ENCODE data around the gene NPTXR.

Gene NPTXR

DNA sequence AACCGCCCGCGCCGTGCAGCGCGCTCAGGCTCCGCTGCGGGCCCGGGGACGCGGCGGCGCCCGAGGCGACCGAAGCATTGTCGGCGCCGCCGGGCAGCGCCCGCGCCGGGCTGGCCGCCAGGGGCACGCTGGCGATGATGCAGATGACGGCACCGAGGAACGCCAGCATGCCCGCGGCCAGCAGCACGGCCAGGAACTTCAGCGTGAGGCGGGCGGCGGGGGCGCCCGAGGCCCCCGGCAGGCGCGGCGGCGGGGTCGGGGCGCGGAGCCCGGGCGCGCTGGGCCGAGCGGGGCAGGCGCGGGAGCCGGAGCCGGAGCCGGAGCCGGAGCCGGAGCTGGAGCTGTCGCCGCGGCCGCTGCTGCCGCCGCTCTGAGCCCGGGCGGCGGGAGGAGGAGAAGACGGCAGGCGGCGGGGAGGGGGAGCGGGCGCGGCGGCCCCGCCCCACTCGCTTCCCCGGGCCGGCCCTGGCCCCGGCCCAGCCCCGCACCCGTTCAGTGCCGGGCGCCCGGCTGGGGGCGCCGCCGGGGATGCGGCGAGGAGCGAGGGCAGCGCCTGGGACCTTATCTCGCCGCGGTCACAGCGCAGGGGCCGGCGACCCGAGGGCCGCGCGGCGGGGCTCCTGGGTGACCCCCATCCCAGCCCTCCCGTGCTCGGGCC lies at the start of gene NPTXR:
Gene NPTXR (minus strand): TSS at position 372 of the 658 bp plus-strand sequence.
- no peak for DNase-seq (ENCODE audit: low read depth in 1 of 2, low spot score in 1 of 2)

- DNase-seq (ENCODE audit: low read depth in 1 of 2, low spot score in 1 of 2) = no peak
These were observed 47.4 kb upstream of the NPTXR start for GRCh38 chr22:38891256-38891655.

- DNase-seq (ENCODE audit: low read depth in 1 of 2, low spot score in 1 of 2) = no peak
These were observed 46.5 kb upstream of the NPTXR start for GRCh38 chr22:38890377-38890776.

DNA sequence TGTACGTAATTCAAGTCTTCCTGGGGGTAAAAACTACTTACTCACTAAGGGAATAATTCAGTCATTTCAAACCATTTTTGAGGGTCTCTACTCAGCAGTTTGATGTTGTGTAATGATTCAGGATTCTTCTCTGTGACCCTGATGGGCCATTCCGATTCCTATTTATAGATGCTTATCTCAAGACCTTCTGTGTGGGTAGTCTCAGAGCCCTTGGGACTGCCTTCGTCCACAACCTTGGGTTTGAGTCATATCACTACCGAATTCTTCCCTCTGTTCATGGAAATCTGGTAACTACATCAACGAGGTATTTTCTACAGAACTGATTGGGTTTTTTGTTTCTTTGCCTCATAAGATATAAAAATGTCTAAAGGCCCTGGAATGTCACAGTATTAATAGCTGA lies 42.5 kb upstream of the NPTXR start:
- DNase-seq (ENCODE audit: low read depth in 1 of 2, low spot score in 1 of 2) = no peak

- DNase-seq (ENCODE audit: low read depth in 1 of 2, low spot score in 1 of 2) = no peak
These were observed 39.3 kb upstream of the NPTXR start for GRCh38 chr22:38882972-38883622.

DNA sequence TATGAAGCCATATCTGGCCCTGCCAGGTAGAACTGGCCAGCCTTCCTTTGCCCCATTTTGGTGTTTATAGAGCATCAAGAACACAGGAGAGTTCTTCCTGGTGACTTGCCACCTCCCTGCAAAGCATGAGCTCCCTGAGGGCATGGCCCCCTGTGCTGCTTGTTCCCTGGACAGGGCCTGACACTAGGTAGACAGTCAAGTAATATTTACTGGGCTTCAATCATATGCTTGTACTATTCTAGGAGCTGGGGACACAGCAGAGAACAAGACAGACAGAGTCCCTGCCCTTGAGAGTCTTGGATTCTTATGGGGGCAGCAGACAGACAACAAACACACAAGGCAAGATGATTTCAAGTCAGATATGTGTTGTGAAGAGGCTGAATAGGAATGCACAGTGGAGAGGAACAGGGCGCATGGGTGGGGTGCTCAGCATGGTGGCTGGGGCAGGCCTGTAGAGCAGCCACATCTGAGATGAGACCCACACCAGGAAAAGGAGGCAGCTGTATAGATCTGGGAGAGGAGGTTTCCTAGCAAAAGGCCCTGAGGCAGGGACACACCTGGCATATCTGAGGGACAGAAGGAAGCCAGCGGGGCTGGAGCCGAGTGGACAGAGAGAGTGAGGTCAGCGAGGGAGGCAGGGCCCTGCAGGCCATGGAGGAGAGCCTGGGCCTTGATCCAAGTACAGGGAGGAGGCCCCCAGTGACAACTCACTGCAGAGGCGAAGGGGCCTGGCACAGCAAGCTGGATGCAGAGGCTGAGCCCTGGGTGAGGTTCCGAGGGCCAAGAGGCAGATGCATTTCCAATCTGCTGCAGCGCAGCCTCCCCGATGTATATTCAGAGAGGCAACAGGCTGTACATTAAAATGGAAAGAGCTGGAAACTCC lies 38.4 kb upstream of the NPTXR start:
- no peak for DNase-seq (ENCODE audit: low read depth in 1 of 2, low spot score in 1 of 2)

DNA sequence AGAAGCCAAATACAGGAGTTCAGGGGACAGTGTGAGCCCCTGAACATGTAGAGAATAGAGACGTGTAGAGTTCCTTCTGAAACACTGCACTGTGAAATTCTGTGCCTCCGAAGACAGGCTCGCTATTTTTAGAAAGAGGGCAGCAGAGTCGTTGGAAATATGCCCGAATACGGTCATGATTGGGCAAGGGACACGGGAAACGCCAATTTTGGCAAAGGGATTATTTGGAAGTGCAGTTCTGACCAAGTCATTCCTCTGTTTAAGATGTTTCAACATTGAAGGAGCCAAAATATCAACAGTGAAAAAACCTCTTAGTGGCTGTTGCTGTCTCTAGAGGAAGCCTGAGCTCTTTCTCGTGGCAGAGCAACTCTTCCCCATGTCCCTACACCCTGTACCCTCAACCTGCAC lies 37.6 kb upstream of the NPTXR start:
- no peak for DNase-seq (ENCODE audit: low read depth in 1 of 2, low spot score in 1 of 2)

- DNase-seq (ENCODE audit: low read depth in 1 of 2, low spot score in 1 of 2) = no peak
These were observed 36.1 kb upstream of the NPTXR start for GRCh38 chr22:38879961-38880360.

DNA sequence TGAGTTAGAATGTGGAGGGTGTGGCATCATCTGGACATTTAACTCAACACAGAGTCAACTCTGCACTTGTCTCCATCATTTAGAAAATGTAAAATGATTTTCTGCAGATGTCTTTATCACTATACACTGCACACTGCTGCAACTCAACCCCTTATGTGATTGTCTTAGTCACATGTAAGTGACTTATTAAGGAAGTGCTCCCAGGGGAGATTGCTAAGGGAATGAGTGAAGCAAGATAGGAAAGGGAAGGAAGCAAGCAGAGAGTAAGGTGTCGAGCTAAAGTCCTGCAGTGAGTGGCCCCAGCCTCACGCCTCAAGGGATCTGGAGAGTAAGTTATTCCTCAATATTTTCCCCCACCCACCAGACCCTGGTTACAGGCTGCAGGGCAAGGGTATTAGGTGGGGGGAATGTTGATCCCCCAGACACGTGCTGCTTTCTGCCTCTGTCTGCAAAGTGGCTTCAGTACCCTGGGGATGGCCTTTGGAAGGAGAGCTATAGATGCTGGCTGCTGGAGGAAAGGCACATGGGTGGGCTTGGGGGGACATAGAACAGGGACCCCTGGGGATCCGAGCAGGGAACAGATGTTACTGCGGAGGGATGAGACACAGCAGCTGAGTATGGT lies 35.4 kb upstream of the NPTXR start:
- DNase-seq (ENCODE audit: low read depth in 1 of 2, low spot score in 1 of 2) = no peak

- no peak for DNase-seq (ENCODE audit: low read depth in 1 of 2, low spot score in 1 of 2)
These were observed 34.2 kb upstream of the NPTXR start for GRCh38 chr22:38878001-38878400.

GRCh38 chr22:38874529-38875222 lies 30.8 kb upstream of the NPTXR start:
- no peak for DNase-seq (ENCODE audit: low read depth in 1 of 2, low spot score in 1 of 2)

- peak in 1 of 2 donors; percentile 75 for DNase-seq (ENCODE audit: low read depth in 1 of 2, low spot score in 1 of 2)
These were observed 29.9 kb upstream of the NPTXR start for GRCh38 chr22:38873469-38874411.

- DNase-seq (ENCODE audit: low read depth in 1 of 2, low spot score in 1 of 2) = no peak
These were observed 29.0 kb upstream of the NPTXR start for GRCh38 chr22:38872831-38873248.

- DNase-seq (ENCODE audit: low read depth in 1 of 2, low spot score in 1 of 2) = peak; percentile 89 to 90
These were observed 28.5 kb upstream of the NPTXR start, which contains the start of gene CBX6 for GRCh38 chr22:38872172-38872830. Gene CBX6, minus strand, starts transcription at chr22:38872216. Its CDS starts 26 bp downstream, at chr22:38872190.

DNA sequence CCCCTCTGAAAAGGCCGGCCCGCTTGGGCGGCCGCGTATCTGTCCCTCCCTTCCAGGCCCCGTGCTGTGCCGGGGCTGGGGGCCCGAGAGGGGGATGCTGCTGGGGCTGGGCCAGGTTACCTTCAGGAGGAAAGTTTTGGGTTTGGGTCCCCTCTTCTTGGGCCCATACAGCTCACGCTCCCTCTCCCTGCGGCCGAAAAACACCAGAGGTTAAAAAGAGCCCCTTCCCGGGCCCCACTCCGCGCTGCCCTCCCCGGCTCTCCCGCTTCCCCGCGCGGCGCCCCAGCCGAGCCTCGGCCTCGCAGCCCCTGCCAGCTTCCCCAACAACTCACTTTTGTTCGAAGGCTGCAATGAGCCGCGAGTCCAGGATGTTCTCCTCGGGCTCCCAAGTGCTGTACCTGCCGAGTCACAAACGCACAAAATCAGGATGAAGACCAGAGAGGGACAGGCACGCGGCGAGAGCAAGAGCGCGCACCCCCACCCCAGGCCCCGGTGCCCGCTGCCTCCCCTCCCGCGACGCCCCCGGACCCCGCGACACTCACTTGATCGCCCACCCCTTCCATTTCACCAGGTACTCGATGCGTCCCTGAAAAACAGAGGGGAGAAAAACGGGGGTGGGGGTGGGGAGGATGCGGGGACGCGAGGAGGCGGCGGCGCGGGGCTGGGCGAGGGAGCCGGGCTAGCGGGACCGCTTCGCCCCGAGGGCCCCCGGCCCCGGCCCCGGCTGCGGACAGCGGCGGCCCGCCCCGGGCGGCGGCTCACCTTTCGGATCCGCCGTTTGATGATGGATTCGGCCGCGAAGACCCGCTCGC lies 27.7 kb upstream of the NPTXR start:
- no peak for DNase-seq (ENCODE audit: low read depth in 1 of 2, low spot score in 1 of 2)

- DNase-seq (ENCODE audit: low read depth in 1 of 2, low spot score in 1 of 2) = no peak
These were observed 27.0 kb upstream of the NPTXR start for GRCh38 chr22:38870791-38871359.

GRCh38 chr22:38870312-38870741 lies 26.5 kb upstream of the NPTXR start:
- peak; percentile 66 to 85 for DNase-seq (ENCODE audit: low read depth in 1 of 2, low spot score in 1 of 2)

DNA sequence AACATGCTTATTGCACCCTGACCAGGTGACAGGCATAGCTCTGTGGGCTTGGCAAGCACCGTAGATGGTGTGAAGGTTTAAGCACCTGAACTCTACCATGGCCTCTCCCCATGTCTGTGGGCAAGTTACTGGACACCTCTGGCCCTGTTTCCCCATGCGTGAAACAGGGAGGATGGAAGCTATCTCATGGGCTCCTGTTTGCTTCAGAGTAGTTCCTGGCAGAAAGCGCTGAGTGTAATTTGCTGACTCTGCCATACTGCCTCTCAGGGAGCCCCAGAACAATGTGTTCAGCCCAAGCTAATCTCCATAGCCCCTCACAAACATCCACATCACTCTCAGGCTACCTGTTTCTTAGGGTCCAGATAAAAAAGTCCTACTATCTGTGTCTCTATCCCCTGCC lies 25.8 kb upstream of the NPTXR start:
- DNase-seq (ENCODE audit: low read depth in 1 of 2, low spot score in 1 of 2) = no peak
